Astrocyte of the spinal cord (primary cell): Measurements from ENCODE around the gene SMARCD3.

Experiments used
- DNase-seq: peaks from one replicate; pipeline ENCODE4 v3.0.0; 2011; ENCODE audit warnings: low read depth, low spot score
- H3K4me3 ChIP-seq: 2 replicates; pipeline ENCODE4 v1.5.1; 2011; ENCODE audit warnings: low read depth, mild to moderate bottlenecking, low read length, moderate library complexity
- in situ Hi-C: cut with HindIII; loops from 2 replicates; pipeline ENCODE4 v1.10.0; 2017; ENCODE audit warnings: low sequenced_read_pairs
- TF ChIP-seq, protein P1 (sequence below): IDR thresholded peaks from 2 replicates; pipeline ENCODE4 v1.5.1; 2012; ENCODE audit warnings: low read depth, mild to moderate bottlenecking, low read length, inconsistent platforms

Gene SMARCD3

DNA sequence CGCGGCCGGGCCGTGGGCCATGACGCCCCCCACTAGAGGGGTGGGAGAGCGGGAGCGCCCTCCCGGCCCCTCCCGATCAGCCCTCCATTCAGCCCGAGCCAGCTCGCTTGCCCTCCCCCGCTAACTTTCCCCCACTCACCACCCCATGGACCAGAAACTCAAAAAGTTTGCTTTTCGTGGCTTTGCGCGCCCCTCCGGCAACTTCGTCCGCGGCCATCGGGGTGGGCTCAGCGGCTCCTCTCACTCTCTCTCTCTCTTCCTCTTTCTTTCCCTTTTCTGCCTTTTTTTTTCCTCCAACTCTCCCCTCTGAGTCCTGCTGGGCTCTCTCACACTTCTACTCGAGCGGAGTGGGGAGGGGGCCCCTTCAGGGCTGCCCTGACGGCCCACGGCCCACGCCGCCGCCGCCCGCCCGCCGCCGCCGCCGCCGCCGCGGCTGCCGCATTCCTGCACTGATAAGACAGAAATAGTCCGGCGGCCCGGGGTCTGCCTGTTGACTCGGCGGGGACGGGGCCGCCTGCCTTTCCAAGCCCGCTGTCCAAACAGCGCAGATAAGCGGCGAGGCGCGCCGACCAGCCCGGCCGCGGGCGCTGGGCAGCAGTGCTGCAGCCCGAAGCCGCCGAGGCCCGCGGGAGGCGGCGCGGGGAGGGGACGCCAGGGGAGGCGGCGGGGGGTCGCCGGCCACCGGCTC is at the start of gene SMARCD3:
SMARCD3 (minus strand) TSS at position 349 of the 688 bp plus-strand sequence; CDS start at position 217, 132 bp downstream.
- TF ChIP-seq, protein P1, sequence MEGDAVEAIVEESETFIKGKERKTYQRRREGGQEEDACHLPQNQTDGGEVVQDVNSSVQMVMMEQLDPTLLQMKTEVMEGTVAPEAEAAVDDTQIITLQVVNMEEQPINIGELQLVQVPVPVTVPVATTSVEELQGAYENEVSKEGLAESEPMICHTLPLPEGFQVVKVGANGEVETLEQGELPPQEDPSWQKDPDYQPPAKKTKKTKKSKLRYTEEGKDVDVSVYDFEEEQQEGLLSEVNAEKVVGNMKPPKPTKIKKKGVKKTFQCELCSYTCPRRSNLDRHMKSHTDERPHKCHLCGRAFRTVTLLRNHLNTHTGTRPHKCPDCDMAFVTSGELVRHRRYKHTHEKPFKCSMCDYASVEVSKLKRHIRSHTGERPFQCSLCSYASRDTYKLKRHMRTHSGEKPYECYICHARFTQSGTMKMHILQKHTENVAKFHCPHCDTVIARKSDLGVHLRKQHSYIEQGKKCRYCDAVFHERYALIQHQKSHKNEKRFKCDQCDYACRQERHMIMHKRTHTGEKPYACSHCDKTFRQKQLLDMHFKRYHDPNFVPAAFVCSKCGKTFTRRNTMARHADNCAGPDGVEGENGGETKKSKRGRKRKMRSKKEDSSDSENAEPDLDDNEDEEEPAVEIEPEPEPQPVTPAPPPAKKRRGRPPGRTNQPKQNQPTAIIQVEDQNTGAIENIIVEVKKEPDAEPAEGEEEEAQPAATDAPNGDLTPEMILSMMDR: no peak
- peak within 1 kb of the TSS; percentile 78 for H3K4me3 ChIP-seq
- in situ Hi-C loops: no loop called here
- peak; percentile 62 for DNase-seq

DNA sequence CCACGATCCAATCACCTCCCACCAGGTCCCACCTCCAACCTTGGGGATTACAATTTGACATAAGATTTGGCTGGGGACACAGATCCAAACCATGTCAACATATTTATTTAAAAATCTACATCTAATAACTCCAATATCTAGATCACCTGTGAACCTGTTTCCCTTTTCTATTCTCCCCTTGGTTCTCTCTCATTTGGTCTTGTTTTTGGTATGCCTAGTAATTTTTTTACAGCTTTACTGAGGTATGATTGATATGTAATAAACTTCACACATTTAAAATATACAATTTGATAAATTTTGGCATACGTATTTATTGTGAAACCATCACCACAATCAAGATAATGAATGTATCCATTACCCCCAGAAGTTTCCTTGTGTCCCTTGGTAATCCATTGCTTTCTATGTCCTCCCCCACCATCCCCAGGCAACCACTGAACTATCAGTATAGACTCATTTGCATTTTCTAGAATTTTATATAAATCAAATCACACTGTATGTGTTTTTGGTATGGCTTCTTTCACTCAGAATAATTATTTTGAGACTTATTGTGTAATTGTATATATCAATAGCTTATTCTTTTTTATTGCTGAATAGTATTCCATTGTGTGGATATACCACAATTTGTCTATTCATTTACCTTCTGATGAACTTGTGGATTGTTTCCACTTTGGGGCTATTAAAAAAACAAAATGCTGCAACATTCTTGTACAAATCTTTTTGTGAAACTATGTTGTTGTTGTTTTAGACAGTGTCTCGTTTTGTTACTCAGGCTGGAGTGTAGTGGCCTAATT is 47.9 kb upstream of the SMARCD3 start:
- no peak overlapping the region for H3K4me3 ChIP-seq
- TF ChIP-seq, protein P1: no peak
- DNase-seq: no peak
- in situ Hi-C loops: no loop called here

DNA sequence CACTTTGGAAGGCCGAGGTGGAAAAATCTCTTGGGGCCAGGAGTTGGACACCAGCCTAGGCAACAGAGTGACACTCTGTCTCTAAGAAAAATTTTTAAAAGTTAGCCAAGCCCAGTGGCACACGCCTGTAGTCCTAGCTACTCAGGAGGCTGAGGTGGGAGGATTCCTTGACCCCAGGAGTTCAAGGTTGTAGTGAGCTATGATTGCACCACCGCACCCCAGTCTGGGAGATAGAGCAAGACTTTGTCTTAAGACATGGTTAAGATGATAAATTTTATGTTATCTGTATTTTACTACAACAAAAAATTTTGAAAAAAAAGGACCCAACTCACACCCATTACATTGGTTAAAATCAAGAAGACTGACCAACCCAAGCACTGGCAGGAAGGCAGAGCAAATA is 44.4 kb upstream of the SMARCD3 start:
- TF ChIP-seq, protein P1: no peak
- DNase-seq: no peak
- in situ Hi-C loops: no loop called here
- no peak overlapping the region for H3K4me3 ChIP-seq

DNA sequence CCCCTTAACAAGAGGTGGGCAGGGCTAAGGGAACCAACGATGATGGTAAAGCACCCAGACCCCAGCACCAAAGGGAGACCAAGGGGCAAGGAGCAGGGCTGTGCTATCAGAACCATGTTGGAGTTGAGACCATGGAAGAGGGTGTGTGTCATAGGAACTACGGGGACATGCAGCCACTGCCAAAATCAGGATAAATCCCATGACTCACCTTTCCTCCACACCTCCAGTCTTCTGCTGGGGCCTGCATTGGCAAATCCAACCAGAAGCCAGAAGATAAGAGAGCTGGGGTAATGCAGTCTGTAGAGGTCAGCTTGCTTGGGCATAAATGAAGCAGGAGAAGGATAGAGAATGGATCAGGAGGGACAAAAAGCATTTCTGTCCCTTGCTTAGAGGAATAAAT is 42.7 kb upstream of the SMARCD3 start:
- no peak for DNase-seq
- H3K4me3 ChIP-seq: no peak overlapping the region
- in situ Hi-C loops: no loop called here
- TF ChIP-seq, protein P1: no peak

DNA sequence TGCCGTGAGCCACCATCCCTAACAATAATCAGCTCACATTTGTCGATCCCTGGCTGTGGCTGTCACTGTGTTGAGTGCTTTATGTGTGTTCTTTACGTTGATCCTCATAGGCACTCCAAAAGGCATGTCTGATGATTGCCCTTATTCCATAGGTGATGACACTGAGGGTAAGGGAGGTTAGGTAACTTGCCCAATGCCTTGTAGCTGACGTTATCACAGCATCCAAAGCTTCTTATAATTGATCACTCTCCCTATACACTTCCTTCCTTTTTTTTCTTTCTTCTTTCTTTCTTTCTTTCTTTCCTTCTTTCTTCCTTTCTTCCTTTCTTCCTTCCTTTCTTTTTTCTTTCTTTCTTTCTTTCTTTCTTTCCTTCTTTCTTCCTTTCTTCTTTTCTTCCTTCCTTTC is 41.9 kb upstream of the SMARCD3 start:
- in situ Hi-C loops: no loop called here
- H3K4me3 ChIP-seq: no peak overlapping the region
- DNase-seq: no peak
- TF ChIP-seq, protein P1: no peak

DNA sequence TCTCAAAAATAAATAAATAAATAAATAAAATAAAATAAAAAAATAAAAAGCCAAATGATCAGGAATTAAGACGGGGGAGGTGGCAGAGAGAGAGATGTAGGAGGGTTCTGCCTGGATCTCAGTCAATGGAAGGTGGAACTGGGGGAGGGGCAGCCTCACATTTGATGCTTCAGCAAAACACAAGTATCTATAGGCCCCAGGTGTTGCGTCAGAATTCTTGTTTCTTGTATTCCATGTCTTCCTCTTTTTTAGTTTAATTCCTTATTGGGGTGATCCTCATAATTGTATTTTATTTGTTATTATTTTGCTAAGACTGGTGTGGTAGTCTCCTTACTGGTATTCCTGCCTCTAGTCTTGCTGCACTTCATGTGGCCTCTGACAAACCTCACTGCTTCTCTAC is 41.4 kb upstream of the SMARCD3 start:
- in situ Hi-C loops: no loop called here
- DNase-seq: no peak
- no peak overlapping the region for H3K4me3 ChIP-seq
- TF ChIP-seq, protein P1: no peak
